Mammary epithelial cell (primary cell): ENCODE results near the gene NXPH1.

ENCODE experiments used
- CTCF ChIP-seq, 2 donors: IDR thresholded peaks in 1 of 2; conservative IDR thresholded peaks in 1 of 2; 2 replicates each; pipeline ENCODE4 v1.5.1; 2011 to 2012; ENCODE audit warnings: inconsistent platforms in 2 of 2, low read length in 2 of 2, mild to moderate bottlenecking in 2 of 2, control low read depth in 1 of 2, low read depth in 1 of 2; ENCODE audit not compliant: insufficient read depth in 1 of 2; ENCODE audit errors: extremely low read depth in 1 of 2
- EZH2 ChIP-seq: IDR thresholded peaks from 2 replicates; pipeline ENCODE4 v1.6.1; 2012; ENCODE audit warnings: low read length, inconsistent platforms, borderline replicate concordance

GRCh38 chr7:8453535-8453934 lies 20.1 kb downstream of the NXPH1 start:
- TF ChIP-seq CTCF (conservative IDR thresholded peaks at IDR 0.05 in 1 of 2, IDR thresholded peaks at IDR 0.05 in 1 of 2; ENCODE audit: extremely low read depth in 1 of 2, insufficient read depth in 1 of 2, low read depth in 1 of 2, low read length in 2 of 2) (no peak), EZH2 (no peak)
